Esophagus (tissue), 2 donors: ENCODE results near the gene APOE. TPM values are rescaled to one million over a fixed set of nuclear protein-coding genes. Genes with fewer than 3 reads are reported as not detected.

Experiments used
- H3K27ac ChIP-seq, 2 donors: one replicate each; pipeline ENCODE4 v1.5.1; 2013; ENCODE audit warnings: low read depth in 2 of 2, mild to moderate bottlenecking in 2 of 2, inconsistent platforms in 1 of 2, low read length in 1 of 2, moderate library complexity in 1 of 2
- H3K27me3 ChIP-seq, 2 donors: one replicate each; pipeline ENCODE4 v1.6.1; 2013; ENCODE audit warnings: low read length in 2 of 2, control low read depth in 1 of 2, mild to moderate bottlenecking in 1 of 2; ENCODE audit not compliant: insufficient read depth in 2 of 2, control insufficient read depth in 1 of 2
- H3K36me3 ChIP-seq, 2 donors: one replicate each; pipeline ENCODE4 v1.6.1; 2013; ENCODE audit warnings: low read length in 1 of 2; ENCODE audit not compliant: control insufficient read depth in 2 of 2, insufficient read depth in 2 of 2
- H3K4me1 ChIP-seq, 2 donors: one replicate each; pipeline ENCODE4 v1.6.1; 2013; ENCODE audit warnings: low read length in 1 of 2; ENCODE audit not compliant: control insufficient read depth in 2 of 2, insufficient read depth in 2 of 2
- H3K4me3 ChIP-seq, 2 donors: one replicate each; pipeline ENCODE4 v1.5.1; 2013; ENCODE audit warnings: low read length in 2 of 2, mild to moderate bottlenecking in 2 of 2, low read depth in 1 of 2, moderate library complexity in 1 of 2
- H3K9me3 ChIP-seq, 2 donors: one replicate each; pipeline ENCODE4 v1.6.1; 2013; ENCODE audit warnings: mild to moderate bottlenecking in 2 of 2, low read depth in 1 of 2, low read length in 1 of 2, moderate library complexity in 1 of 2; ENCODE audit not compliant: control insufficient read depth in 2 of 2, insufficient read depth in 1 of 2
- WGBS, 2 donors: extraction: QIAGEN DNeasy Blood & Tissue Kit; methylation state at CpG; one replicate each; pipeline ENCODE4 v1.1.7; 2013; 5-methylcytosine and 5-hydroxymethylcytosine counted together
- polyA plus RNA-seq, 2 donors: library from polyadenylated mRNA; stranded (reverse); fragments of 200-250 nt; gene quantifications; one replicate each; pipeline ENCODE4 v1.2.3, GENCODE V29; 2013
- donor health status: healthy with polysubstance abuse.
- donor health status: Bipolar disorder and iron deficiency.

The APOE gene
- polyA plus RNA-seq, 2 donors, result 9.6 to 17.9 TPM

DNA sequence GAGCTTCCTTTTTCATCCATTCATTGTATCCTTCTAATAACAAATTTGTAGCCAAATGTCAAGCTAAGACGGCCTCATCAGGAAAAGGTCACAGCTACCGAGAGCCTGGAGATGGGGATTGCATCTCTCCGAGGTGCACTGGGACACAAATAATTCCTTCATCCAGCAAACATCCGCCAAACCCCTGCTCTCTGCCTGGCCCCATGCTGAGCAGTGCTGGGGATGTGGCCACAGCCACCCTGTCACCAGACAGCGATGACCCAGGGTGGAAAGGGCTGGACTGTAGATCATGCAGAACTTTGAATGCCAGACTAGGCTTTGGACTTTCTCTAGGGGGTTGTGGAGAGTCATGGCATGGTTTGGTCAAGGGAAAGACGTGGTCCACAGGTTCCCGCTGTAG is 12.7 kb upstream of the APOE start:
- peaks cover 2 to 18% of the 10 kb centered on the region in 2 donors for H3K4me1 ChIP-seq
- no peak overlapping the region for H3K27ac ChIP-seq
- H3K27me3 ChIP-seq, result no peaks in the 10 kb centered on the region
- no peak overlapping the region for H3K4me3 ChIP-seq
- H3K9me3 ChIP-seq, result no peaks in the 10 kb centered on the region
- 91 to 92% methylated on average over 7 of the region's 7 CpGs for WGBS, 2 donors
- H3K36me3 ChIP-seq, result peaks cover 12 to 46% of the 10 kb centered on the region in 2 donors

DNA sequence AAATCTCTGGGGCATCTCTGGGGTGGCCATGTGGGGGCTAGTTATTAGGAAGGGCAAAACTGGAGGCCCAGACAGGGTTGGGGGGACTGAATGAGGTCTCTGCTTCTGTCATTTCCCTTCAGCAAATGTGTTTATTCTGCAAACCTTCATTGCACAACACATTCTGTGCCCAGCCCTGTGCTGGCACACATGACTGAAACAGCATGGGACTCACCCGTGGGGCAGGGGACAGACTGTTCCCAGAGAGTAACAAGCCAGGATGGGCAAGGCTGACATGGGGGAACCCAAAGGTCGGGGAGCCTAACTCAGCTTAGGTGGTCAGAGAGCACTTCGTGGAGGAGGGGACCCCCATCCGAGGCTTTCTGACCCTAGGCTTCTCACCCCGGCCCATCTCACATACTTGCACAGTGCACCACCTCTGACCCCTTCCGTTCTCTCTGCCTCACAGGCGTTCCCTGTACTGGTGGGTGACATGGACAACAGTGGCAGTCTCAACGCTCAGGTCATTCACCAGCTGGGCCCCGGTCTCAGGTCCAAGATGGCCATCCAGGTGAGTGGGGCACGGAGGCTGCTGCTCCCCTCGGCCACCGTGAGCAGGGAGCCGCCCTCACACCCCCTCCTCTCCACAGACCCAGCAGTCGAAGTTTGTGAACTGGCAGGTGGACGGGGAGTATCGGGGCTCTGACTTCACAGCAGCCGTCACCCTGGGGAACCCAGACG is 12.1 kb upstream of the APOE start:
- Histone ChIP-seq H3K9me3 (no peaks in the 10 kb centered on the region), H3K27ac (no peak overlapping the region), H3K36me3 (peaks cover 15 to 49% of the 10 kb centered on the region in 2 donors), H3K4me3 (no peak overlapping the region), H3K4me1 (peaks cover 2 to 18% of the 10 kb centered on the region in 2 donors), H3K27me3 (no peaks in the 10 kb centered on the region)
- WGBS, 2 donors, result 90% methylated on average over 18 of the region's 18 CpGs

DNA sequence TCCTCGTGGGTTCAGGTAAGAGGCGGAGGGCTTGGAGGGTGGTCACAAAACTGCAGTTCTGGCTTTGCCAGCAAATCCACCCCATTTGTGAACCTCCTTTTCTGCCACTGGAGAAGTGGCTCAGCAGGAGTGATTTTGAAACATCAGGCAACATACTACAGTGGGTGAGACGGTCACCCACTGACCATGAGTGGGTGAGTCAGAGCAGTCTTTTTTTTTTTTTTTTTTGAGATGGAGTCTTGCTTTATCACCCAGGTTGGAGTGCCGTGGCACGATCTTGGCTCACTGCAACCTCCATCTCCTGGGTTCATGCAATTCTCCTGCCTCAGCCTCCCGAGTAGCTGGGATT is 11.6 kb upstream of the APOE start:
- WGBS, 2 donors, result 90 to 93% methylated on average over 6 of the region's 6 CpGs
- no peak overlapping the region for H3K4me3 ChIP-seq
- peaks cover 2 to 18% of the 10 kb centered on the region in 2 donors for H3K4me1 ChIP-seq
- no peak overlapping the region for H3K27ac ChIP-seq
- no peaks in the 10 kb centered on the region for H3K9me3 ChIP-seq
- H3K27me3 ChIP-seq, result no peaks in the 10 kb centered on the region
- peaks cover 15 to 49% of the 10 kb centered on the region in 2 donors for H3K36me3 ChIP-seq

DNA sequence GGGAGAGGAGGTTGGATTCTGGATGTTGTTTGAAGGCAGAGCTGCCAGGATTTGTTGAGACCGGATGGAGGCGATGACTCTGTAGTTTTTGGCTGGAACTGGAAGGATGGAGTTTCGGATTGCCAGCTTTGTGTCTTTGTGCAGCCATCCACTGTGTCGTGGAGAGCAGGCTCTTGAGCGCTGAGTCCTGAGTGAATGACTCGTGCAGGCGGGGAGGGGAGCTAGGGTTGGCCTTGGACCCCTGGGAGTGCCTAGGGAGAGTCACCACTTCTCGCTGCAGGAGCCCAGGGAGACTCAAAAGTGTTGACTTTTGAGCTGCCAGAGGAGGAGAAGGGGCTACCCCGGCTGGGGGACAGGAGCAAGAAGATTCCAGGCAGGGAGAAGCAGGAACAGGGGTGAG is 10.7 kb upstream of the APOE start:
- 77 to 84% methylated on average over 9 of the region's 9 CpGs for WGBS, 2 donors
- H3K36me3 ChIP-seq, result peaks cover 16 to 51% of the 10 kb centered on the region in 2 donors
- H3K4me3 ChIP-seq, result no peak overlapping the region
- no peaks in the 10 kb centered on the region for H3K9me3 ChIP-seq
- H3K4me1 ChIP-seq, result peaks cover 0 to 13% of the 10 kb centered on the region in 2 donors
- H3K27ac ChIP-seq, result no peak overlapping the region
- H3K27me3 ChIP-seq, result no peaks in the 10 kb centered on the region

DNA sequence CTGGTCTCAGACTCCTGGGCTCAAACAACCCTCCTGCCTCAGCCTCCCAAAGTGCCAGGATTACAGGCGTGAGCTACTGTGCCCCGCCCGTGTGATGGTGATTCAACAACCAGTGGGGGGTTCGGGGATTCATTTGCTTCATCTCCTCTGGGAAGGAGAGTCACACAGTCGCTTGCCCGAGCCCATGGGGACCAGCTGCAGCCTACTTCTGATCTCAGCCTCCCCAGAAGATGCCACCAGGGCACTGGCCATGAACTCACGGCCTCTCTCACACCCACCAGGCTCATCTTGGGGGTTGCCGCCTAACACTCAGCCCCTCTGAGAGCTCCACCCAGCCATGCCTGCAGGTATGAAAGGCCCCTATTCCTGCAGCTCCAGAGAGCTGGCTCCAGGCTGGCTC is 7.8 kb upstream of the APOE start:
- WGBS, 2 donors, result 88 to 91% methylated on average over 8 of the region's 8 CpGs
- no peak overlapping the region for H3K27ac ChIP-seq
- H3K4me3 ChIP-seq, result no peak overlapping the region
- no peaks in the 10 kb centered on the region for H3K9me3 ChIP-seq
- peaks cover 0 to 2% of the 10 kb centered on the region in 2 donors for H3K4me1 ChIP-seq
- peaks cover 24 to 65% of the 10 kb centered on the region in 2 donors for H3K36me3 ChIP-seq
- H3K27me3 ChIP-seq, result no peaks in the 10 kb centered on the region

DNA sequence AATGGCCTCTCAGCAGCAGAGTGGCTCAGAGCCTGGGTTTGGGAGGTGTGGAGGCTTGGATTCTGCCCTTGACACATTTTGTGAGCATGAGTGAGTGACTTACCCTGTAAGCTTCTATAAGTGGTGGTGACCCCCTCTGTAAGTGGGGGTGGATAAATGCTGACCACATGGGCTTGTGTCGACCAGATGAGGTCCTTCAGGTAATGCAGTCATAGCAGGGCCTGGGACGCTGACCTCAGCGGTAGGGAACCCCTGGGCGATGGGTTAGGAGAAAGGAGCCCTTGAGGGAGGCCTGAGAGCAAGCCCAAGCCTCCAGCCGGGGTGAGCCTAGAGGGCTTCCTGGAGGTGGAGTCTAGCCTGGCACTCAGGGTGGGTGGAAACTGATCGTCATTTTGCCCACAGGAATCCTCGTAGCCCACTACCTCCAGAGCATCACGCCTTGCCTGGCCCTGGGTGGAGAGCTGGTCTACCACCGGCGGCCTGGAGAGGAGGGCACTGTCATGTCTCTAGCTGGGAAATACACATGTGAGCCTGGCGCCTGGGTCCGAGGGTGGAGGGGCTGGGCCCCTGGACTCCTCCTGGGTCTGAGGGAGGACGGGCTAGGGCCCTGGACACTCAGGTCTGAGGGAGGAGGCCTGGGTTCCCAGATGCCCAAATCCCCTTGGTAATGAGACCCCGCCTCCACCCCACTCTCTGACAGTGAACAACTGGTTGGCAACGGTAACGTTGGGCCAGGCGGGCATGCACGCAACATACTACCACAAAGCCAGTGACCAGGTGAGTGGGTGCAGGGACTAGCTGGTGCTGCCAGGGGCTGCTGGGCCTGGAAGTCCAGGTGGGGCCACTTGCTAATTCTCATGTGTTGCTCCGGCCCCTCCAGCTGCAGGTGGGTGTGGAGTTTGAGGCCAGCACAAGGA is 5.0 kb upstream of the APOE start:
- WGBS, 2 donors, result 91 to 93% methylated on average over 19 of the region's 19 CpGs
- Histone ChIP-seq H3K4me3 (no peak overlapping the region), H3K4me1 (peaks cover 0 to 3% of the 10 kb centered on the region in 2 donors), H3K36me3 (peaks cover 20 to 45% of the 10 kb centered on the region in 2 donors), H3K9me3 (no peaks in the 10 kb centered on the region), H3K27ac (no peak overlapping the region), H3K27me3 (peaks cover 0 to 3% of the 10 kb centered on the region in 2 donors)

GRCh38 chr19:44903216-44903601 is 2.4 kb upstream of the APOE start:
- H3K9me3 ChIP-seq, result no peaks in the 10 kb centered on the region
- peaks cover 9 to 24% of the 10 kb centered on the region in 2 donors for H3K36me3 ChIP-seq
- peaks cover 0 to 11% of the 10 kb centered on the region in 2 donors for H3K4me1 ChIP-seq
- H3K4me3 ChIP-seq, result no peak overlapping the region
- H3K27ac ChIP-seq, result no peak overlapping the region
- peaks cover 0 to 3% of the 10 kb centered on the region in 2 donors for H3K27me3 ChIP-seq
- 74% methylated on average over 11 to 15 of the region's 15 CpGs for WGBS, 2 donors

DNA sequence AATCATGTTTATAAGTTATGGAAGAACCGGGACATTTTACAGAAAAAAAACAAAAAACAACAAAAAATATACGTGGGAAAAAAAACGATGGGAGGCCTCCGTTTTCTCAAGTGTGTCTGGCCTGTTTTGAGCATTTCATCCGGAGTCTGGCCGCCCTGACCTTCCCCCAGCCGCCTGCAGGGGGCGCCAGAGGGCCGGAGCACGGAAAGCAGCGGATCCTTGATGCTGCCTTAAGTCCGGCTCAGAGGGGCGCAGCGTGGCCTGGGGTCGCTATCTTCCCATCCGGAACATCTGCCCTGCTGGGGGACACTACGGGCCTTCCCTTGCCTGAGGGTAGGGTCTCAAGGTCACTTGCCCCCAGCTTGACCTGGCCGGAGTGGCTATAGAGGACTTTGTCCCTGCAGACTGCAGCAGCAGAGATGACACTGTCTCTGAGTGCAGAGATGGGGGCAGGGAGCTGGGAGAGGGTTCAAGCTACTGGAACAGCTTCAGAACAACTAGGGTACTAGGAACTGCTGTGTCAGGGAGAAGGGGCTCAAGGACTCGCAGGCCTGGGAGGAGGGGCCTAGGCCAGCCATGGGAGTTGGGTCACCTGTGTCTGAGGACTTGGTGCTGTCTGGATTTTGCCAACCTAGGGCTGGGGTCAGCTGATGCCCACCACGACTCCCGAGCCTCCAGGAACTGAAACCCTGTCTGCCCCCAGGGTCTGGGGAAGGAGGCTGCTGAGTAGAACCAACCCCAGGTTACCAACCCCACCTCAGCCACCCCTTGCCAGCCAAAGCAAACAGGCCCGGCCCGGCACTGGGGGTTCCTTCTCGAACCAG is 1.8 kb upstream of the APOE start:
- H3K4me3 ChIP-seq, result no peak overlapping the region
- 15% methylated on average over 24 of the region's 24 CpGs for WGBS, 2 donors
- H3K36me3 ChIP-seq, result peaks cover 9 to 24% of the 10 kb centered on the region in 2 donors
- H3K27ac ChIP-seq, result no peak overlapping the region
- peaks cover 0 to 11% of the 10 kb centered on the region in 2 donors for H3K4me1 ChIP-seq
- H3K27me3 ChIP-seq, result peaks cover 0 to 3% of the 10 kb centered on the region in 2 donors
- no peaks in the 10 kb centered on the region for H3K9me3 ChIP-seq

DNA sequence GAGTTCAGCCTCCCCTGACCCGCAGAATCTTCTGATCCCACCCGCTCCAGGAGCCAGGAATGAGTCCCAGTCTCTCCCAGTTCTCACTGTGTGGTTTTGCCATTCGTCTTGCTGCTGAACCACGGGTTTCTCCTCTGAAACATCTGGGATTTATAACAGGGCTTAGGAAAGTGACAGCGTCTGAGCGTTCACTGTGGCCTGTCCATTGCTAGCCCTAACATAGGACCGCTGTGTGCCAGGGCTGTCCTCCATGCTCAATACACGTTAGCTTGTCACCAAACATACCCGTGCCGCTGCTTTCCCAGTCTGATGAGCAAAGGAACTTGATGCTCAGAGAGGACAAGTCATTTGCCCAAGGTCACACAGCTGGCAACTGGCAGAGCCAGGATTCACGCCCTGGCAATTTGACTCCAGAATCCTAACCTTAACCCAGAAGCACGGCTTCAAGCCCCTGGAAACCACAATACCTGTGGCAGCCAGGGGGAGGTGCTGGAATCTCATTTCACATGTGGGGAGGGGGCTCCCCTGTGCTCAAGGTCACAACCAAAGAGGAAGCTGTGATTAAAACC is 1.1 kb upstream of the APOE start:
- Histone ChIP-seq H3K9me3 (no peaks in the 10 kb centered on the region), H3K4me3 (no peak overlapping the region), H3K27ac (no peak overlapping the region), H3K4me1 (peaks cover 0 to 11% of the 10 kb centered on the region in 2 donors), H3K27me3 (peaks cover 0 to 3% of the 10 kb centered on the region in 2 donors), H3K36me3 (peaks cover 9 to 24% of the 10 kb centered on the region in 2 donors)
- WGBS, 2 donors, result 52 to 57% methylated on average over 12 of the region's 12 CpGs
